Measurements from ENCODE around the gene GSTK1.
"Not testable (repeated sequence)": the region's sequence is repeated elsewhere in the genome, so short reads cannot be mapped to it uniquely, and the experiment has no call there.

The GSTK1 gene

GRCh38 chr7:143288836-143289235 is 25.6 kb downstream of the GSTK1 start:
- H2BK5ac ChIP-seq (ENCODE audit: low read depth, low read length, poor library complexity) = no peak overlapping the region
- H4K91ac ChIP-seq (ENCODE audit: low read depth, low read length) = peak overlapping the region; percentile 89
- H3K79me2 ChIP-seq (ENCODE audit: control insufficient read depth, insufficient read depth, low read length, poor library complexity) = peaks cover 7% of the 10 kb centered on the region
- H3K18ac ChIP-seq (ENCODE audit: low read length) = no peak overlapping the region
- H3K27me3 ChIP-seq (ENCODE audit: insufficient read depth, low read length) = no peaks in the 10 kb centered on the region
- H3K14ac ChIP-seq (ENCODE audit: low read length) = peak overlapping the region; percentile 87
- H2AK5ac ChIP-seq (ENCODE audit: low read length) = peak overlapping the region; percentile 32
- peak overlapping the region; percentile 75 for H3K4ac ChIP-seq (ENCODE audit: low read depth, low read length)
- H3K27ac ChIP-seq (ENCODE audit: low read depth, low read length) = peak overlapping the region; percentile 49
- H3K36me3 ChIP-seq (ENCODE audit: control insufficient read depth in 1 of 2, insufficient read depth in 2 of 2, low read length in 2 of 2) = peaks cover 19% of the 10 kb centered on the region in 2 experiments
- H3K4me3 ChIP-seq (ENCODE audit: low read depth, low read length) = peak overlapping the region; percentile 82
- peak overlapping the region; percentile 60 for H4K12ac ChIP-seq (ENCODE audit: low read depth, low read length)
- peaks cover 6% of the 10 kb centered on the region for H3K9me3 ChIP-seq (ENCODE audit: insufficient read depth, low read depth, low read length)
- H2BK120ac ChIP-seq (ENCODE audit: insufficient read depth, low read length, poor library complexity) = no peak overlapping the region
- no CpG with 5 or more reads among the region's 11 CpGs for WGBS (ENCODE audit: extremely low coverage, insufficient coverage, insufficient read length)
- no peak overlapping the region for H2BK12ac ChIP-seq (ENCODE audit: low read length)
- H3K4me2 ChIP-seq (ENCODE audit: low read length) = peak overlapping the region; percentile 82
- no peak overlapping the region for H3K23ac ChIP-seq (ENCODE audit: low read length)
- peak overlapping the region; percentile 89 for H2AFZ ChIP-seq (ENCODE audit: insufficient read depth, low read length, poor library complexity)
- DNase-seq = peak in 1 of 2 donors; percentile 43
- peaks cover 15% of the 10 kb centered on the region for H3K79me1 ChIP-seq (ENCODE audit: low read length)
- H4K8ac ChIP-seq (ENCODE audit: low read depth, low read length) = peak overlapping the region; percentile 90
- H3K4me1 ChIP-seq (ENCODE audit: control insufficient read depth in 1 of 2, insufficient read depth in 2 of 2, low read length in 2 of 2) = peaks cover 12 to 14% of the 10 kb centered on the region in 2 experiments
- H3K9ac ChIP-seq (ENCODE audit: low read length) = peak overlapping the region; percentile 90

GRCh38 chr7:143289421-143289820 is 26.2 kb downstream of the GSTK1 start:
- Histone ChIP-seq H3K4me1 (ENCODE audit: control insufficient read depth in 1 of 2, insufficient read depth in 2 of 2, low read length in 2 of 2) (peaks cover 12 to 14% of the 10 kb centered on the region in 2 experiments), H2BK120ac (ENCODE audit: insufficient read depth, low read length, poor library complexity) (no peak overlapping the region), H3K9me3 (ENCODE audit: insufficient read depth, low read depth, low read length) (peaks cover 6% of the 10 kb centered on the region), H2AFZ (ENCODE audit: insufficient read depth, low read length, poor library complexity) (no peak overlapping the region), H3K14ac (ENCODE audit: low read length) (no peak overlapping the region), H4K8ac (ENCODE audit: low read depth, low read length) (no peak overlapping the region), H3K18ac (ENCODE audit: low read length) (no peak overlapping the region), H3K27ac (ENCODE audit: low read depth, low read length) (no peak overlapping the region), H2BK5ac (ENCODE audit: low read depth, low read length, poor library complexity) (no peak overlapping the region), H3K4ac (ENCODE audit: low read depth, low read length) (peak overlapping the region; percentile 41), H3K36me3 (ENCODE audit: control insufficient read depth in 1 of 2, insufficient read depth in 2 of 2, low read length in 2 of 2) (peaks cover 21 to 22% of the 10 kb centered on the region in 2 experiments), H3K4me2 (ENCODE audit: low read length) (peak overlapping the region; percentile 82), H3K4me3 (ENCODE audit: low read depth, low read length) (no peak overlapping the region), H3K27me3 (ENCODE audit: insufficient read depth, low read length) (no peaks in the 10 kb centered on the region), H2AK5ac (ENCODE audit: low read length) (no peak overlapping the region), H3K79me1 (ENCODE audit: low read length) (peaks cover 15% of the 10 kb centered on the region), H4K91ac (ENCODE audit: low read depth, low read length) (no peak overlapping the region), H3K9ac (ENCODE audit: low read length) (no peak overlapping the region), H3K23ac (ENCODE audit: low read length) (no peak overlapping the region), H2BK12ac (ENCODE audit: low read length) (no peak overlapping the region), H3K79me2 (ENCODE audit: control insufficient read depth, insufficient read depth, low read length, poor library complexity) (peaks cover 7% of the 10 kb centered on the region), H4K12ac (ENCODE audit: low read depth, low read length) (no peak overlapping the region)
- no CpG with 5 or more reads among the region's 6 CpGs for WGBS (ENCODE audit: extremely low coverage, insufficient coverage, insufficient read length)
- DNase-seq = no peak

GRCh38 chr7:143289888-143290287 is 26.6 kb downstream of the GSTK1 start:
- H3K4ac ChIP-seq (ENCODE audit: low read depth, low read length); H3K9ac ChIP-seq (ENCODE audit: low read length); H2AK5ac ChIP-seq (ENCODE audit: low read length); H2BK120ac ChIP-seq (ENCODE audit: insufficient read depth, low read length, poor library complexity); H3K18ac ChIP-seq (ENCODE audit: low read length); H4K91ac ChIP-seq (ENCODE audit: low read depth, low read length); H2BK5ac ChIP-seq (ENCODE audit: low read depth, low read length, poor library complexity); H4K12ac ChIP-seq (ENCODE audit: low read depth, low read length); H3K9me3 ChIP-seq (ENCODE audit: insufficient read depth, low read depth, low read length); H3K27me3 ChIP-seq (ENCODE audit: insufficient read depth, low read length); H3K27ac ChIP-seq (ENCODE audit: low read depth, low read length); H3K4me3 ChIP-seq (ENCODE audit: low read depth, low read length); H3K23ac ChIP-seq (ENCODE audit: low read length); H3K14ac ChIP-seq (ENCODE audit: low read length); H2AFZ ChIP-seq (ENCODE audit: insufficient read depth, low read length, poor library complexity); DNase-seq; H3K79me2 ChIP-seq (ENCODE audit: control insufficient read depth, insufficient read depth, low read length, poor library complexity); H2BK12ac ChIP-seq (ENCODE audit: low read length); H4K8ac ChIP-seq (ENCODE audit: low read depth, low read length): not testable (repeated sequence)
- peaks cover 23 to 27% of the 10 kb centered on the region in 2 experiments for H3K36me3 ChIP-seq (ENCODE audit: control insufficient read depth in 1 of 2, insufficient read depth in 2 of 2, low read length in 2 of 2)
- H3K79me1 ChIP-seq (ENCODE audit: low read length) = peaks cover 15% of the 10 kb centered on the region
- peaks cover 10 to 11% of the 10 kb centered on the region in 2 experiments for H3K4me1 ChIP-seq (ENCODE audit: control insufficient read depth in 1 of 2, insufficient read depth in 2 of 2, low read length in 2 of 2)
- H3K4me2 ChIP-seq (ENCODE audit: low read length) = peak overlapping the region; percentile 27
- no CpG with 5 or more reads among the region's 4 CpGs for WGBS (ENCODE audit: extremely low coverage, insufficient coverage, insufficient read length)

GRCh38 chr7:143290293-143290692 is 27.1 kb downstream of the GSTK1 start:
- Histone ChIP-seq H3K79me1 (ENCODE audit: low read length) (peaks cover 11% of the 10 kb centered on the region), H3K4me2 (ENCODE audit: low read length) (no peak overlapping the region), H3K27me3 (ENCODE audit: insufficient read depth, low read length) (no peaks in the 10 kb centered on the region), H2AFZ (ENCODE audit: insufficient read depth, low read length, poor library complexity) (no peak overlapping the region), H3K23ac (ENCODE audit: low read length) (no peak overlapping the region), H4K8ac (ENCODE audit: low read depth, low read length) (no peak overlapping the region), H3K9me3 (ENCODE audit: insufficient read depth, low read depth, low read length) (peaks cover 6% of the 10 kb centered on the region), H2BK12ac (ENCODE audit: low read length) (no peak overlapping the region), H3K27ac (ENCODE audit: low read depth, low read length) (no peak overlapping the region), H3K79me2 (ENCODE audit: control insufficient read depth, insufficient read depth, low read length, poor library complexity) (peaks cover 7% of the 10 kb centered on the region), H3K14ac (ENCODE audit: low read length) (no peak overlapping the region), H3K9ac (ENCODE audit: low read length) (no peak overlapping the region), H2BK5ac (ENCODE audit: low read depth, low read length, poor library complexity) (no peak overlapping the region), H2AK5ac (ENCODE audit: low read length) (no peak overlapping the region), H2BK120ac (ENCODE audit: insufficient read depth, low read length, poor library complexity) (no peak overlapping the region), H3K4me1 (ENCODE audit: control insufficient read depth in 1 of 2, insufficient read depth in 2 of 2, low read length in 2 of 2) (peaks cover 5 to 7% of the 10 kb centered on the region in 2 experiments), H3K4me3 (ENCODE audit: low read depth, low read length) (no peak overlapping the region), H3K36me3 (ENCODE audit: control insufficient read depth in 1 of 2, insufficient read depth in 2 of 2, low read length in 2 of 2) (peaks cover 26 to 30% of the 10 kb centered on the region in 2 experiments), H4K12ac (ENCODE audit: low read depth, low read length) (no peak overlapping the region), H3K4ac (ENCODE audit: low read depth, low read length) (peak overlapping the region; percentile 39), H4K91ac (ENCODE audit: low read depth, low read length) (no peak overlapping the region), H3K18ac (ENCODE audit: low read length) (no peak overlapping the region)
- no peak for DNase-seq
- no CpG with 5 or more reads among the region's 4 CpGs for WGBS (ENCODE audit: extremely low coverage, insufficient coverage, insufficient read length)
